Nephron progenitor cell (in vitro differentiated cells): ENCODE measurements around the gene ESRP2.
A peak's percentile ranks its signal among the peaks of the same experiment; 100 is the strongest.

Source experiments
- DNase-seq: peaks from one replicate; pipeline ENCODE4 v3.0.0; 2021
- H3K27ac Mint-ChIP-seq: 2 replicates; pipeline ENCODE4 v1.8.0; 2021; ENCODE audit warnings: mild to moderate bottlenecking, moderate library complexity, mixed read lengths
- H3K27me3 Mint-ChIP-seq: 2 replicates; pipeline ENCODE4 v1.8.0; 2021; ENCODE audit warnings: mild to moderate bottlenecking, low read depth, mixed read lengths; ENCODE audit not compliant: poor library complexity
- H3K36me3 Mint-ChIP-seq: 2 replicates; pipeline ENCODE4 v1.8.0; 2021; ENCODE audit warnings: low read depth, mixed read lengths
- H3K4me1 Mint-ChIP-seq: 2 replicates; pipeline ENCODE4 v1.8.0; 2021; ENCODE audit warnings: mixed read lengths
- H3K4me3 Mint-ChIP-seq: 2 replicates; pipeline ENCODE4 v1.8.0; 2021; ENCODE audit warnings: mild to moderate bottlenecking, moderate library complexity, mixed read lengths
- H3K9me3 Mint-ChIP-seq: 2 replicates; pipeline ENCODE4 v1.8.0; 2021; ENCODE audit warnings: mild to moderate bottlenecking, moderate library complexity, mixed read lengths
- TF ChIP-seq, protein P1 (sequence below): fragments of 200-600 bp; sonication (generic); IDR thresholded peaks from 2 replicates; pipeline ENCODE4 v1.5.0; 2021; ENCODE audit warnings: antibody characterized with exemption

Gene ESRP2

DNA sequence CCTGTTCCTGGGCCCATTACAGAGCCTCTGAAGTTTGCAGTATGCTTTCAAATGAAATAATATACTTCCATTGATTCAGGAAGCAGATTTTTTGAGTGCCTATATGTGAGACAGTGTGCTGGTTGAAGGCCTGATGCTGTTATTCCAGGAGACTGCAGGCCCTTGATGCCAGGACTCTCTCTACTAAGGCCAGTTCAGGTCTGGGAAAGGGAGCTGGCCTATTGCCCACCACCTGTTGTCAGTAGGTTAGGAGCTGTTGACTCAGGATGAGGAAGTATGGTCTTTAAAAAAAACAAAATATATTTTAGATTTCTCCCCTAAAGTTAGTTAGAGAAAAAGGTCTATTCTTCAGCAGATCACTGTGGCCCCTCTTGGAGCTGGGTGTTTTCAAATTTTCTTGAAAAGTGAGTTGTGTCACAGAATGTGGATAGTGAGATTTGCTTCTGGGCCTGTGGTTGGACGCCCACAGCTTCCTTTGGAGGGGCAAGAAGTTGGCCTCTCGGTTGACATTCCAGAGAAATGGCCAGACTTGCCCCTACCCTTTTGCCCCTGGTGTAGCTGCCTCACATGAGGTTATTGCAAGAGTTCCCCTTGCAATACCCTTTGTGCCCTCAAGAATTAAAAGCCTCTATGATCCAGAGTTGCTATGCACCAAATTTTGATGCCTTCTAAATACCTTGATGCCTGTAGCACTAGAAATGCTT lies 7.9 kb downstream of the ESRP2 start:
- TF ChIP-seq, protein P1, sequence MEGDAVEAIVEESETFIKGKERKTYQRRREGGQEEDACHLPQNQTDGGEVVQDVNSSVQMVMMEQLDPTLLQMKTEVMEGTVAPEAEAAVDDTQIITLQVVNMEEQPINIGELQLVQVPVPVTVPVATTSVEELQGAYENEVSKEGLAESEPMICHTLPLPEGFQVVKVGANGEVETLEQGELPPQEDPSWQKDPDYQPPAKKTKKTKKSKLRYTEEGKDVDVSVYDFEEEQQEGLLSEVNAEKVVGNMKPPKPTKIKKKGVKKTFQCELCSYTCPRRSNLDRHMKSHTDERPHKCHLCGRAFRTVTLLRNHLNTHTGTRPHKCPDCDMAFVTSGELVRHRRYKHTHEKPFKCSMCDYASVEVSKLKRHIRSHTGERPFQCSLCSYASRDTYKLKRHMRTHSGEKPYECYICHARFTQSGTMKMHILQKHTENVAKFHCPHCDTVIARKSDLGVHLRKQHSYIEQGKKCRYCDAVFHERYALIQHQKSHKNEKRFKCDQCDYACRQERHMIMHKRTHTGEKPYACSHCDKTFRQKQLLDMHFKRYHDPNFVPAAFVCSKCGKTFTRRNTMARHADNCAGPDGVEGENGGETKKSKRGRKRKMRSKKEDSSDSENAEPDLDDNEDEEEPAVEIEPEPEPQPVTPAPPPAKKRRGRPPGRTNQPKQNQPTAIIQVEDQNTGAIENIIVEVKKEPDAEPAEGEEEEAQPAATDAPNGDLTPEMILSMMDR, result no peak
- Mint-ChIP-seq H3K4me3 (no peak overlapping the region), H3K4me1 (peaks cover 22% of the 10 kb centered on the region), H3K27ac (peak overlapping the region; percentile 69), H3K9me3 (no peaks in the 10 kb centered on the region), H3K27me3 (peaks cover 13% of the 10 kb centered on the region), H3K36me3 (no peaks in the 10 kb centered on the region)
- DNase-seq, result no peak

DNA sequence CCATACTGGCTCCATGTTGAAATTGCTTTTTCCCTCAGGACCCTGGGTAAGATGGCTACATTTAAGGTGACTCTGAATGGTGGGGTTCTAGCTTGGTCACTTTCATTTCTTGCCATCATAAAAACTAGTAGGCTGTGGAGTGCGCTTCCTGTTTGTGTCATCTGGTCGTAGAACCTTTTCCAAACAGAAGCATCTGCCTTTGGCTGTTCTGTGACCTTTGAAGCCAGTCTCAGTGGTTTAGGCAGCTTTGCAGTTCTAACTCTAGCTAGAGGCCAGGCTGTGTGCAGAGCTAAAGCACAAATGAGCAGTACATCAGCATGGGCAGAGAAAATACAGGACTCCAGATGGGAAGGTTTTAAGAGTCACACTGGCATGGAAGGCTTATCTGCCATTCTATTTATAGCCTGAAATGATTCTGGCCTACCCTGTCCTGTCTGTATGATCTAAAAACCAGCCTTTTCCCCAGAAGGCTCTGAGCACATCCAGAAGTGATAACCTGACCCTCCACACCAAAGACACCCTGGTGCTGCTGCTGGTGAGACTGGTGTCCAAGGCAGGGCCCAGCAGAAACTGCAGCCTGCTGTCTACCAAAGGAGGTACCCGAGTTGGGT lies 8.6 kb downstream of the ESRP2 start:
- H3K4me3 Mint-ChIP-seq, result no peak overlapping the region
- no peaks in the 10 kb centered on the region for H3K36me3 Mint-ChIP-seq
- H3K27me3 Mint-ChIP-seq, result peaks cover 8% of the 10 kb centered on the region
- TF ChIP-seq, protein P1, result no peak
- peak overlapping the region; percentile 69 for H3K27ac Mint-ChIP-seq
- H3K4me1 Mint-ChIP-seq, result peaks cover 16% of the 10 kb centered on the region
- no peaks in the 10 kb centered on the region for H3K9me3 Mint-ChIP-seq
- DNase-seq, result no peak

DNA sequence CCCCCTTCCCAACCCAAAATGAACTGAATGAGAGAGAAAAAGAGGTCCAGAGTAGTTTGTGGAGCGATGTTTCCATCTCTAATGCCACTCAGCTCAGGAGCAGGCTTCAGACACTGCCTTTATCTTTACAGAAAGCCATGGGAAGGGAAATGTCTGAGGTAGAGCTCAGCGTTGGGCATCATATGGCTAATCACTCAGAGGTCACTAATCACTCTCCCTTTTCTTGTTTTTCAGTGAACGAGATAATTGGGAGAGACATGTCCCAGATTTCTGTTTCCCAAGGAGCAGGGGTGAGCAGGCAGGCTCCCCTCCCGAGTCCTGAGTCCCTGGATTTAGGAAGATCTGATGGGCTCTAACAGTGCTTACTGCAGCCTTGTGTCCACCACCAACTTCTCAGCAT lies 9.8 kb downstream of the ESRP2 start:
- H3K4me1 Mint-ChIP-seq, result peaks cover 16% of the 10 kb centered on the region
- peaks cover 6% of the 10 kb centered on the region for H3K36me3 Mint-ChIP-seq
- peaks cover 4% of the 10 kb centered on the region for H3K27me3 Mint-ChIP-seq
- TF ChIP-seq, protein P1, result no peak
- no peak overlapping the region for H3K4me3 Mint-ChIP-seq
- no peak for DNase-seq
- H3K9me3 Mint-ChIP-seq, result no peaks in the 10 kb centered on the region
- H3K27ac Mint-ChIP-seq, result no peak overlapping the region

DNA sequence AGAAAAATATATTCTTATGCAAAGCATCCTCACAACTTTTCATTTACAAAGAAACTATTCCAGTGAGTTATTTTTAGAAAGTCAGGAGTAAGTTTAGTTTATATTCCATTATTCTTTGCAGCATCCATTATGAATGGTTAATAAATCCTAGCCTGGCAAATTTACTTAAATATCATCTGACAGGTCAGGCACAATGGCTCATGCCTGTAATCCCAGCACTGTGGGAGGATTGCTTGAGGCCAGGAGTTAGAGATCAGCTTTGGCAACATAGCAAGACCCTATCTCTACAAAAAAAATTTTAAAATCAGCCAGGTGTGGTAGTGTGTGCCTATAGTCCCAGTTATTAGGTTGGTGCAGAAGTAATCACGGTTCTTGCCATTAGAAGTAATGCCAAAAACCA lies 12.9 kb downstream of the ESRP2 start:
- H3K4me3 Mint-ChIP-seq, result no peak overlapping the region
- DNase-seq, result no peak
- H3K27me3 Mint-ChIP-seq, result no peaks in the 10 kb centered on the region
- no peaks in the 10 kb centered on the region for H3K9me3 Mint-ChIP-seq
- no peak overlapping the region for H3K27ac Mint-ChIP-seq
- TF ChIP-seq, protein P1, result no peak
- peaks cover 18% of the 10 kb centered on the region for H3K36me3 Mint-ChIP-seq
- peaks cover 6% of the 10 kb centered on the region for H3K4me1 Mint-ChIP-seq

DNA sequence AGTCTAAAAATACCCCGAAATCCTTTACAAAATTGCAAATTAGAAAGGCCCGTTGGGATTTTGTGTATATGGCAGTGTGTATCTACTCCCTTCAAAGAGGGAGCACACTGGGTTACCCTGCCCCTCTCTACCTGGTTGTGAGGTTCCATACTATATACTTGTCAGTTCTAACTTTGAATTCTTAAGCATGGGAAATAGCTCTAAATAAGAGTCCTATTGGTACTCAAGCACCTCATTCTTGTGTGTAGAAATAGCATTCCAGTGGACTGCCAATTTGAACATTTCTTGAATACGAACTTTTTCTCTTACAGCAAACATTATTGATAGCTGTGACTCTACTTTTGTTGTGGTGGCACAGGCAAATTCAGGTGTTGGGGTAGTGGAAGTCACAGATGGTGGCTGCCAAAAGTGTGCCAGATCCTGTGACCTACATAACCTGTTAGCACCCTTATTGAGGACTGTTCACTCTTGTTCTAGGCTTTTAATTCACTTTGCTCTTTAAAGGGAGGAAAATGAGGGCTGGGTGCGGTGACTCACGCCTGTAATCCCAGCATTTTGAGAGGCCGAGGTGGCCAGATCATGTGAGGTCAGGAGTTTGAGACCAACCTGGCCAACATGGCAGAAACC lies 16.1 kb downstream of the ESRP2 start:
- no peak for DNase-seq
- TF ChIP-seq, protein P1, result no peak
- no peaks in the 10 kb centered on the region for H3K9me3 Mint-ChIP-seq
- peaks cover 36% of the 10 kb centered on the region for H3K36me3 Mint-ChIP-seq
- no peak overlapping the region for H3K4me3 Mint-ChIP-seq
- H3K27ac Mint-ChIP-seq, result peak overlapping the region; percentile 32
- H3K27me3 Mint-ChIP-seq, result no peaks in the 10 kb centered on the region
- H3K4me1 Mint-ChIP-seq, result peaks cover 6% of the 10 kb centered on the region
